GM12865 (cell line): ENCODE results near the gene LZTS3.
A peak's percentile ranks its signal among the peaks of the same experiment; 100 is the strongest.
"Not testable (repeated sequence)": the region's sequence is repeated elsewhere in the genome, so short reads cannot be mapped to it uniquely, and the experiment has no call there.

Experiments
- DNase-seq: peaks from one replicate; pipeline ENCODE4 v3.0.0; 2010; ENCODE audit warnings: low read depth
- H3K4me3 ChIP-seq: 2 replicates; pipeline ENCODE4 v1.5.1; 2011; ENCODE audit warnings: mild to moderate bottlenecking, low read depth, low read length, control low read depth
- CTCF ChIP-seq: IDR thresholded peaks from 2 replicates; pipeline ENCODE4 v1.5.1; 2011; ENCODE audit warnings: low read length, control low read depth, low read depth, inconsistent platforms; ENCODE audit not compliant: insufficient read depth; ENCODE audit errors: missing control alignments

Gene LZTS3

GRCh38 chr20:3161316-3162079 is 11.9 kb downstream of the LZTS3 start:
- DNase-seq, result no peak
- TF ChIP-seq CTCF, result no peak
- H3K4me3 ChIP-seq, result no peak overlapping the region

GRCh38 chr20:3160418-3160817 is 12.9 kb downstream of the LZTS3 start:
- DNase-seq, result no peak
- no peak for TF ChIP-seq CTCF
- peak overlapping the region; percentile 90 for H3K4me3 ChIP-seq

GRCh38 chr20:3158968-3159431 is 14.3 kb downstream of the LZTS3 start:
- peak; percentile 43 for DNase-seq
- no peak for TF ChIP-seq CTCF
- peak overlapping the region; percentile 90 for H3K4me3 ChIP-seq

GRCh38 chr20:3157817-3158216 is 15.5 kb downstream of the LZTS3 start:
- peak overlapping the region; percentile 90 for H3K4me3 ChIP-seq
- TF ChIP-seq CTCF, result no peak
- DNase-seq, result no peak

GRCh38 chr20:3156811-3157619 is 16.3 kb downstream of the LZTS3 start:
- H3K4me3 ChIP-seq, result peak overlapping the region; percentile 90
- DNase-seq, result peak; percentile 79
- TF ChIP-seq CTCF, result no peak

GRCh38 chr20:3152057-3152644 is 21.2 kb downstream of the LZTS3 start:
- DNase-seq, result peak; percentile 66
- H3K4me3 ChIP-seq, result not testable (repeated sequence)

- no peak for TF ChIP-seq CTCF
- H3K4me3 ChIP-seq, result no peak overlapping the region
- DNase-seq, result no peak
Measured at GRCh38 chr20:3150908-3151307, 22.4 kb downstream of the LZTS3 start.
